BLaER1 treated with 17β-estradiol and CSF1 and Interleukin-3, amounts not matched to agents 10 nM and 100 nM (cell line): Measurements from ENCODE around the gene ENTREP3.
"Not testable (repeated sequence)": the region's sequence is repeated elsewhere in the genome, so short reads cannot be mapped to it uniquely, and the experiment has no call there.

Experiments
- H3K27ac ChIP-seq, 11 experiments: shearing (Covaris generic); formaldehyde crosslinking; 2 replicates each; pipeline ENCODE4 v1.8.1; 2022
- H3K27me3 ChIP-seq, 11 experiments: shearing (Covaris generic); formaldehyde crosslinking; 2 replicates each; pipeline ENCODE4 v1.8.1; 2022
- H3K36me3 ChIP-seq, 11 experiments: shearing (Covaris generic); formaldehyde crosslinking; 2 replicates each; pipeline ENCODE4 v1.8.1; 2022
- H3K4me1 ChIP-seq, 10 experiments: shearing (Covaris generic); formaldehyde crosslinking; 2 replicates each; pipeline ENCODE4 v1.8.1; 2022
- H3K4me2 ChIP-seq, 11 experiments: shearing (Covaris generic); formaldehyde crosslinking; 2 replicates each; pipeline ENCODE4 v1.8.1; 2022
- H3K4me3 ChIP-seq, 10 experiments: shearing (Covaris generic); formaldehyde crosslinking; 2 replicates each; pipeline ENCODE4 v1.8.1; 2022
- H3K9ac ChIP-seq, 11 experiments: shearing (Covaris generic); formaldehyde crosslinking; 2 replicates each; pipeline ENCODE4 v1.8.1; 2022
- H3K9me3 ChIP-seq, 11 experiments: shearing (Covaris generic); formaldehyde crosslinking; replicated peaks in 1 of 11; 2 replicates each; pipeline ENCODE4 v1.8.1; 2022
- H4K20me1 ChIP-seq, 11 experiments: shearing (Covaris generic); formaldehyde crosslinking; 2 replicates each; pipeline ENCODE4 v1.8.1; 2022
- Cebpa-rat ChIP-seq, 11 experiments: shearing (Covaris generic); IDR thresholded peaks; 2 replicates each; pipeline ENCODE4 v1.8.1; 2022

ENTREP3 gene

DNA sequence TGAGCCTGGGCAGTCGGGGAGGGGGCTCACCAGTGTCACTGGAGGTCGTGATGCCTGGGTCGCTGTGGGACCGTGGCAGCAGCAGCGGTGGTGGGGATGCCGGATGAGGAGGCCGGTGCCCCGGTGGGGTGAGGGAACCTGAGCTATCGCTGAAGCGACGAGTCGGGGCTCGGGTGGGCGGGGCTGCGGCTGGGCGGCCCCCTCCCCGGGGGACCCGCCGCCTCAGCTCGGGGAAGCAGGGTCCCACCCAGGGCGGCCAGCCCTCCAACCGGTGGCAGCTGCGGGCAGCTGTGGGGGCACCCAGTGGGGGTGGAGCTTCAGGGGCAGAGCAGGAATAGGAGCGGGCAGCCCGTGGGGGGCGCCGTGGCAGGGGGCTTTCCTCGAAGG is 5.0 kb downstream of the ENTREP3 start:
- TF ChIP-seq Cebpa-rat (IDR thresholded peaks at IDR 0.05) = no peak
- H3K27ac ChIP-seq = peak overlapping the region; percentile 59 to 83 (median 78); a peak in 20 of 22 replicates
- H3K4me3 ChIP-seq = peak overlapping the region; percentile 54 to 79 (median 64)
- H3K4me2 ChIP-seq = peak overlapping the region; percentile 72 to 97 (median 88)
- peak overlapping the region; percentile 69 to 92 (median 82) for H3K9ac ChIP-seq
- H3K9me3 ChIP-seq = no peaks in the 10 kb centered on the region
- H3K4me1 ChIP-seq = peaks cover 39 to 55% (median 49%) of the 10 kb centered on the region in 10 experiments
- no peaks in the 10 kb centered on the region for H3K27me3 ChIP-seq
- peaks cover 0 to 4% (median 0%) of the 10 kb centered on the region in 11 experiments; a peak in 1 of 22 replicates for H4K20me1 ChIP-seq
- H3K36me3 ChIP-seq = peaks cover 6 to 33% (median 16%) of the 10 kb centered on the region in 11 experiments; a peak in 19 of 22 replicates

DNA sequence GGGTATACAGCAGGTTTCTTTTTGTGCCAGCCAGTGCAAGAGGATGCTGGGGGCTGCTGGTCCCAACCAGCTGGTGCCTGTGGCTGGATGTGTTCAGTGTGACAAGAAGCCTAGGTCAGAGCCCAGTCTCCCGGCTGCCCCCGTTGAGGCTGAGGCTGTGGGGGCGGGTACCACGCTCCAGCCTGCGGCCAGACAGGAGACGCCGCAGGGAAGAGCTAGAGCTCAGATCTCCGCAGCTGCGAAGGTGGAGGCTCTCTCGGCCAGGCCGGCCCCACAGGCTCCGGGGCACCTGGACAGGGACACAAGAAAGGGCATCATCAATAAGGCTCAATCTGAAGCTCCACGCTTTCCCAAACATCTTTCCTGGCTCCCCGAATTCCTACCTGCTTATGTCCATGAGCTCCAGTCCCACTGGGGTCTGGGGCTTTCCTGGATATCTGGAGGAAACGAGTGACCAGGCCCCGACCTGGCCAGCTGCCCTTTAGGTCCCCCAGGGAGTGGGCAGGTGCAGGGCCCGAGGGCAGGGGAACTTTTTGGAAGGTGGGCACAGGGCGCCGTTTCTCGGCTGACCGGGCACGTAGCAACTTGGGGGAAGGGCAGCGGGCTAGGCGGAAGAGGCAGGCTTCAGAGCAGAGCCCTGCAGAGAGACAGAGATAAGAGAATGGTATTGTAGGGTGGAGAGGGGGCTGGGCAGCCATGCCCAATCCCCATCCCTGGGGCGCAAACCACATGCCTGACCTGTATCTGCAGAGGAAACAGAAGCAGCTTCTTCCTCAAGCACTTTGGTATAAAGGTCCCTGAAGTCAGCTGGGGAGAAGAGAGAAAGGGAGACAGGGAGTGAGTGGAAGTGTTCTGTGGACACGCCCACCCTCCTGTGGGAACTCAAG is 7.4 kb downstream of the ENTREP3 start:
- Histone ChIP-seq H4K20me1 (no peaks in the 10 kb centered on the region), H3K36me3 (peaks cover 6 to 33% (median 16%) of the 10 kb centered on the region in 11 experiments; a peak in 19 of 22 replicates), H3K4me3 (no peak overlapping the region), H3K27me3 (no peaks in the 10 kb centered on the region), H3K27ac (no peak overlapping the region), H3K9me3 (no peaks in the 10 kb centered on the region), H3K4me1 (peaks cover 33 to 52% (median 45%) of the 10 kb centered on the region in 10 experiments), H3K9ac (peak overlapping the region in 5 of 11 experiments; percentile 1 to 29 (median 9); a peak in 1 of 22 replicates), H3K4me2 (no peak overlapping the region)
- TF ChIP-seq Cebpa-rat (IDR thresholded peaks at IDR 0.05) = no peak

- not testable (repeated sequence) for H3K4me3 ChIP-seq, H3K27ac ChIP-seq, H3K4me2 ChIP-seq, H3K9ac ChIP-seq, H4K20me1 ChIP-seq, H3K27me3 ChIP-seq, H3K9me3 ChIP-seq
- H3K36me3 ChIP-seq = peaks cover 6 to 33% (median 16%) of the 10 kb centered on the region in 11 experiments; a peak in 19 of 22 replicates
- peaks cover 44 to 55% (median 50%) of the 10 kb centered on the region in 10 experiments for H3K4me1 ChIP-seq
These were observed 8.5 kb downstream of the ENTREP3 start for GRCh38 chr1:155246796-155247195.

GRCh38 chr1:155245163-155245524 is 10.1 kb downstream of the ENTREP3 start:
- peaks cover 6 to 30% (median 16%) of the 10 kb centered on the region in 11 experiments; a peak in 19 of 22 replicates for H3K36me3 ChIP-seq
- H3K27me3 ChIP-seq = no peaks in the 10 kb centered on the region
- H3K27ac ChIP-seq = peak overlapping the region in 10 of 11 experiments; percentile 14 to 90 (median 86); a peak in 17 of 22 replicates
- H3K4me2 ChIP-seq = peak overlapping the region; percentile 70 to 98 (median 89)
- peak overlapping the region; percentile 51 to 76 (median 68) for H3K4me3 ChIP-seq
- peaks cover 43 to 55% (median 51%) of the 10 kb centered on the region in 10 experiments for H3K4me1 ChIP-seq
- H3K9me3 ChIP-seq = no peaks in the 10 kb centered on the region
- TF ChIP-seq Cebpa-rat (IDR thresholded peaks at IDR 0.05) = no peak
- no peaks in the 10 kb centered on the region for H4K20me1 ChIP-seq
- peak overlapping the region in 10 of 11 experiments; percentile 57 to 87 (median 85); a peak in 20 of 22 replicates for H3K9ac ChIP-seq

GRCh38 chr1:155244368-155245162 is 10.7 kb downstream of the ENTREP3 start:
- peak overlapping the region; percentile 60 to 76 (median 68) for H3K4me3 ChIP-seq
- H3K9ac ChIP-seq = peak overlapping the region; percentile 81 to 87 (median 85)
- H3K36me3 ChIP-seq = peaks cover 7 to 32% (median 19%) of the 10 kb centered on the region in 11 experiments; a peak in 20 of 22 replicates
- peaks cover 42 to 55% (median 48%) of the 10 kb centered on the region in 10 experiments for H3K4me1 ChIP-seq
- no peaks in the 10 kb centered on the region for H3K27me3 ChIP-seq
- H3K27ac ChIP-seq = peak overlapping the region; percentile 51 to 90 (median 85); a peak in 21 of 22 replicates
- H3K9me3 ChIP-seq = no peaks in the 10 kb centered on the region
- no peaks in the 10 kb centered on the region for H4K20me1 ChIP-seq
- TF ChIP-seq Cebpa-rat (IDR thresholded peaks at IDR 0.05) = no peak
- peak overlapping the region; percentile 80 to 98 (median 93) for H3K4me2 ChIP-seq

DNA sequence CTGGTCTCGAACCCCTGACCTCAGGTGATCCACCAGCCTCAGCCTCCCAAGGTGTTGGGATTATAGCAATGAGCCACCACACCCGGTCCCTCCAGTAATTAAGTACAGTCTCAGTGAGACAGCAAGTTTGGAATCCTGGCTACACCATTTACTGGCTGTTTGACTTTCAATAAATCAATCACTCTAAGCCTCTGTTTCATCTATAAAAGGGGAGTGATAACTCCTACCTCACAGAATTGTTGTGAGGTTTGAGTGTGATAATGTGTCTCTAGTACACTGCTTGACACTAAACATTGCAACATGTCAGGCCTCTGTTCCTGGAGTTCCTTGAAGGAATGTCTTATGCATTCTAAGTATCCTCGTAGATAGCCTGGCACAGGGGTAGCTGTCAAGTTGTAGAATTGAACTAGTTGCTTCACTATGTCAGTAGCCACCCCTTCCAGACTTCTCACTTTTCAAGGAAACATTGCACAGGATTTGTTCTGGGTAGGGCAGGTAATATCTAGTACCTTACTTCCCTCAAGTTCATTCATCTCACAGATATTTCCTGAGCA is 12.4 kb downstream of the ENTREP3 start:
- Histone ChIP-seq H3K9ac (peak overlapping the region; percentile 81 to 87 (median 85); a peak in 20 of 22 replicates), H3K27ac (peak overlapping the region in 9 of 11 experiments; percentile 19 to 90 (median 86); a peak in 9 of 22 replicates), H3K4me1 (peaks cover 42 to 57% (median 50%) of the 10 kb centered on the region in 10 experiments), H3K36me3 (peaks cover 13 to 33% (median 23%) of the 10 kb centered on the region in 11 experiments), H3K27me3 (no peaks in the 10 kb centered on the region), H3K4me2 (peak overlapping the region; percentile 80 to 98 (median 93)), H3K4me3 (peak overlapping the region; percentile 60 to 76 (median 68); a peak in 19 of 20 replicates), H3K9me3 (no peaks in the 10 kb centered on the region), H4K20me1 (no peaks in the 10 kb centered on the region)
- TF ChIP-seq Cebpa-rat (IDR thresholded peaks at IDR 0.05) = no peak

- no peak for TF ChIP-seq Cebpa-rat (IDR thresholded peaks at IDR 0.05)
- Histone ChIP-seq H3K9ac (peak overlapping the region in 6 of 11 experiments; percentile 39 to 76 (median 74); a peak in 8 of 22 replicates), H3K9me3 (no peaks in the 10 kb centered on the region), H3K27me3 (no peaks in the 10 kb centered on the region), H3K4me1 (peaks cover 43 to 68% (median 53%) of the 10 kb centered on the region in 10 experiments), H3K36me3 (peaks cover 15 to 33% (median 25%) of the 10 kb centered on the region in 11 experiments; a peak in 21 of 22 replicates), H3K27ac (peak overlapping the region in 10 of 11 experiments; percentile 3 to 77 (median 54); a peak in 14 of 22 replicates), H3K4me3 (peak overlapping the region in 4 of 10 experiments; percentile 57 to 73 (median 63); a peak in 2 of 20 replicates), H4K20me1 (no peaks in the 10 kb centered on the region), H3K4me2 (peak overlapping the region; percentile 79 to 98 (median 92))
These were observed 13.4 kb downstream of the ENTREP3 start for GRCh38 chr1:155241841-155242264.

DNA sequence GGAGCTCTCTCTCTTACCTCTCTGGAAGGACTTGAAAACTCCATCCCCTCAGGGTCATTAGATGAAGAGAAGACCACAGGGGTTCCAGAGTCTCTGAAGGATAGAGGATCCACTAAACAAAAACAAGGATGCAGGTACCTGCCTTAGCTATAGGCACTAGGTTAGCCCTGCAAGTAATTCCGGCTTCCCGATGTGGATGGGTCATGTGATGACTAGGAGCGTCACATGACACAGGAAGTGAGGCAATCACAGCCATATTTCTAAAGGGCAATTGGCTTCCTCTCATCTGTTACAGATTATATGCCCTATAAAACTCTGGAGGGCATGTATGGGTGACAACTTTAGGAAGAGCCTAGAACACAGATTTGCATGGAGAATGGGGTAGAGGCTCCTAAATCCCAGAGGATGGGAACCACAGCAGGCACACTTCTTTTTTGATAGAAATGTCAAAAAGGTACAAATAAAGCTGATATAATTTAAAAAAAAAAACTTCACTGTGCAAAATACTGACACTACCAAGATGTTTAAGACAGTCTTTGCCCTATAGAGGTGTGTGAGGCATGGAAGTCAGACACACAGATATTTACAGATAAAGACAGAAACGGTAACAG is 14.1 kb downstream of the ENTREP3 start:
- peaks cover 17 to 36% (median 32%) of the 10 kb centered on the region in 11 experiments; a peak in 21 of 22 replicates for H3K36me3 ChIP-seq
- peak overlapping the region; percentile 44 to 78 (median 72); a peak in 20 of 22 replicates for H3K9ac ChIP-seq
- H3K4me1 ChIP-seq = peaks cover 43 to 74% (median 60%) of the 10 kb centered on the region in 10 experiments
- H3K4me3 ChIP-seq = peak overlapping the region; percentile 52 to 73 (median 60)
- peak overlapping the region; percentile 79 to 98 (median 92) for H3K4me2 ChIP-seq
- TF ChIP-seq Cebpa-rat (IDR thresholded peaks at IDR 0.05) = peak in 2 of 11 experiments; percentile 29 to 54; a peak in 1 of 22 replicates
- H4K20me1 ChIP-seq = no peaks in the 10 kb centered on the region
- H3K27ac ChIP-seq = peak overlapping the region in 10 of 11 experiments; percentile 3 to 77 (median 58); a peak in 18 of 22 replicates
- H3K27me3 ChIP-seq = no peaks in the 10 kb centered on the region
- no peaks in the 10 kb centered on the region for H3K9me3 ChIP-seq
